GM18517 (cell line): Measurements from ENCODE around the gene PHC2.

Experiments used
- ATAC-seq: cut with Tn5 transposase; IDR thresholded peaks from one replicate; pipeline ENCODE4 v1.9.1; 2021; ENCODE audit warnings: mild to moderate bottlenecking, moderate library complexity; ENCODE audit not compliant: unreplicated experiment

The PHC2 gene

GRCh38 chr1:33276573-33277298, 154.2 kb downstream of the PHC2 start:
- ATAC-seq, result no peak

GRCh38 chr1:33275706-33276572, 155.0 kb downstream of the PHC2 start:
- ATAC-seq, result no peak

- ATAC-seq, result no peak
Observed at GRCh38 chr1:33275195-33275594, 155.7 kb downstream of the PHC2 start.

DNA sequence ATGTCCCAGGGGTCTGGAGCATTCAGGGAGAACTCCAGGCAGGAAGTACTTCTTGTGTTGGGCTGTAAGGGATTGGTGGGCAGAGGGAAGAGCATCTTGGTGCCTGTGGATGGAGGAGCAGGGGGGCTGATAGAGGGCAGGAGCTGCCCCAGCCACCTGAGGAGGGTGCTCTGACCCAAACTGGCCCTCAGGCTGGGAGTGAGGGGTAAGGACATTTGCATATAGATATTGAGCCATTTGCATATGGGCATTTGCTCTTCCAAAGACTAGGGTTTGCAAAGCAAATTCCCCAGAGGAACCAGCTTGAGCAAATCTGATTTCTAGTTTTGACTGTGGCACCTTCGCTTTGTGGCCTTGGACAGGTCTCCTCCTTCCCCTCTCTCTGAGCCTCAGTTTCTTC, 156.4 kb downstream of the PHC2 start:
- no peak for ATAC-seq

DNA sequence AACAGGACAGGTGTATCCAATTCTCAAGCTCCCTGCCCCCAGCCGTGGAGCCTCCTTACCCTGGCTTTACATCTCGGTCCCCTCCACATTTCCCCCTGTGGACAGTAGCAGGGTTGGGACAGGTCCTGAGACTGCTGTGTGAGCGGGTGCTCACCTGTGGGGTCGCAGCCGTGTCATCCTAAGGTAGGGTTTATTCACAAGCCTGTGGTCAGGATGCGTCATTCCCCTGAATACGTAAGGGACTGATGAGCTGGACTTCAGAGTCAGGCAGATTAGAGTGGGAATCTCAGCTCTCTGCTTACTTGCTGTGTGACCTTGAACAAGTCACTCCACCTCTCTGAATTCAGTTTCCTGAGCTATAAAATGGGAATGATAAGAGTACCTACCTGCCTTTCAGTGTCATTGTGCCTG, 156.9 kb downstream of the PHC2 start:
- no peak for ATAC-seq
